CD4-positive, alpha-beta T cell treated with Interleukin-2 at 100 ng/mL for 4 hours (primary cell): ENCODE data around the gene MFSD11.
A peak's percentile ranks its signal among the peaks of the same experiment; 100 is the strongest.
"Not testable (repeated sequence)": the region's sequence is repeated elsewhere in the genome, so short reads cannot be mapped to it uniquely, and the experiment has no call there.

ENCODE experiments used
- DNase-seq: peaks from one replicate; pipeline ENCODE4 v3.0.0-alpha.2; 2020; ENCODE audit warnings: low spot score

MFSD11 gene

GRCh38 chr17:76726776-76727718, 10.9 kb upstream of the MFSD11 start, which contains the start of gene METTL23:
METTL23 (plus strand) TSS chr17:76726839; CDS start chr17:76729711, 2,872 bp downstream.
- DNase-seq = peak; percentile 76

- peak; percentile 33 for DNase-seq
Observed at GRCh38 chr17:76727745-76728456, 10.0 kb upstream of the MFSD11 start.

- DNase-seq = not testable (repeated sequence)
Observed at GRCh38 chr17:76731800-76732733, 5.9 kb upstream of the MFSD11 start.

GRCh38 chr17:76732734-76733617, 4.9 kb upstream of the MFSD11 start:
- no peak for DNase-seq

- DNase-seq = no peak
Observed at GRCh38 chr17:76733618-76733957, 4.3 kb upstream of the MFSD11 start.

GRCh38 chr17:76734080-76734840, 3.7 kb upstream of the MFSD11 start:
- DNase-seq = peak; percentile 37

GRCh38 chr17:76735006-76735405, 2.9 kb upstream of the MFSD11 start:
- peak; percentile 32 for DNase-seq

GRCh38 chr17:76735586-76736348, 2.2 kb upstream of the MFSD11 start:
- DNase-seq = no peak

GRCh38 chr17:76736349-76737081, 1.4 kb upstream of the MFSD11 start:
- peak; percentile 71 for DNase-seq

GRCh38 chr17:76737082-76737675, 740 bp upstream of the MFSD11 start, which contains the start of gene SRSF2:
SRSF2 (minus strand) TSS chr17:76737331; CDS start chr17:76737160, 171 bp downstream.
- DNase-seq = peak; percentile 99

- no peak for DNase-seq
Observed at GRCh38 chr17:76738468-76738850, 540 bp downstream of the MFSD11 start.

GRCh38 chr17:76739568-76740115, 1.7 kb downstream of the MFSD11 start:
- DNase-seq = not testable (repeated sequence)

GRCh38 chr17:76740329-76741118, 2.6 kb downstream of the MFSD11 start:
- DNase-seq = no peak

- DNase-seq = no peak
Observed at GRCh38 chr17:76742958-76743357, 5.0 kb downstream of the MFSD11 start.

- DNase-seq = no peak
Observed at GRCh38 chr17:76744747-76745146, 6.8 kb downstream of the MFSD11 start.

- not testable (repeated sequence) for DNase-seq
Observed at GRCh38 chr17:76745785-76746184, 7.9 kb downstream of the MFSD11 start.
